Measurements from ENCODE around the gene ADORA2B.

DNA sequence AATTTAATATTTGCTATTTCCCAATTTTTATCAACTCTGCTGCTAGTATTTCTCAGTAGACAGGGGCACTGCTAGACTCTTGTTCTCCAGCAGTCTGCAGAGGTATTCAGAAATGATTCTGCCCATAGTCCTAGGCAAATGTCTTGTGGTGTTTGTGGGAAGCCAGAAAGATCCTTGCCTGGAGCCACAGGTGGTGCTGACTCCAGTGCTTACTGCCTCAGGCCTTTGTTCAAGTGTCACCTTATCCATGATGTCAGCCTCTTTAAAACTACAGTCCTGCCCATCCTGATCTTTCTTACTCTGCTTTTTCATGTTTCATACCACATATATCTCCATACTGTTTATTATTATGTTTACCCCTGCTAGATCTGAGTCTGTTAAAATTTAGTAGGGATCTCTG, 28.1 kb downstream of the ADORA2B start:
- TF ChIP-seq EZH2phosphoT487 (IDR thresholded peaks at IDR 0.05; ENCODE audit: borderline replicate concordance, low read length) (no peak), CTCF (IDR thresholded peaks at IDR 0.05; ENCODE audit: low read depth, low read length, poor library complexity, severe bottlenecking) (no peak)
